ENCODE data around the gene HMGXB3. TPM values are rescaled to one million over a fixed set of nuclear protein-coding genes. Genes with fewer than 3 reads are reported as not detected.

The HMGXB3 gene
- total and polyA plus RNA-seq, 4 experiments from 2014 or later = 8.5 to 35.4 (median 25.0) TPM

DNA sequence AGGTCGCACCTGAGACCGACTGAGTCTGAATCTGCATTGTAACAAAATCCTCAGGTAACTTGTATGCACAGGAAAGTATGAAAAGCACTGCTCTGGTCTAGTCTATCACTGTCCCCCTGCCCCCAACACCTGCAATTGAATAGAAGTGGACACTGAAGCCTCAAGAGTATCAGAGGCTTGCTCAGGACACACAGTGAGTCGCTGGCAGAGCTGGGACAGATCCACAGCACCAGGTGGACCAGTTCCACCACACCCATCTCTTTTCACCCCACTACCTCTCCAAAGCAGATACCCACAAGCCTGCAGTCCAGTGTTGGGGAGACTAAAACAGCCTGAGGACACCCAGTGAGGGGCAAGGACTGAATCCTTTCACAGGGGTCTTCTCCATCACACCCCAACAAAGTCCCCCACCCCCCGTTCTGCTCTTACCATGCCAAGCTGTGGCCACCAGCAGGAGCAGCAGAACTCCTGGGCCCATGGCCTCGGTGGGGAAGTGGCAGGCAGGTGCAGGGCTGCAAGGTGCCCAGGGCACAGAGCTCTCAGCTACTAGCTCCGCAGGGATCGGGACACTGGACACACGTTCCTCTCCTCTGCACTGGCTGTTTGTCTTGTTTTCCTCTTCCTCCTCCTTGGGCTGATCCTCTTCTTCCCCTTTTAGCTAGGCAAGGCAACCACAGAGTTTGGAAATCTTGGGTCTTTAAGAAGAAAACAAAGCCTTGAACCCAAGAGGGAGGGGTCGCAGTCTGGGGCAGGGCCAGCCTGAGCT, 85.6 kb downstream of the HMGXB3 start, which contains the start of gene CSF1R:
Gene CSF1R (minus strand): TSS at position 605 of the 766 bp plus-strand sequence. CDS start 127 bp downstream, at position 478.
- Histone ChIP-seq H3K27ac (ENCODE audit: low read depth, low read length) (no peak within 1 kb of the TSS), H3K4me1 (ENCODE audit: insufficient read depth, low read length) (no peaks in the 10 kb centered on the region), H3K36me3 (ENCODE audit: insufficient read depth, low read length) (no peaks in the 10 kb centered on the region), H3K27me3 (ENCODE audit: insufficient read depth, low read length) (peaks cover 12% of the 10 kb centered on the region), H3K9me3 (ENCODE audit: control insufficient read depth in 1 of 2, low read length in 2 of 2) (no peaks in the 10 kb centered on the region), H3K4me3 (ENCODE audit: low read length in 2 of 2) (no peak within 1 kb of the TSS)
- H3K4me1 Mint-ChIP-seq = peaks cover 0 to 2% (median 0%) of the 10 kb centered on the region in 4 donors
- H3K36me3 Mint-ChIP-seq = no peaks in the 10 kb centered on the region
- H3K27me3 Mint-ChIP-seq = peaks cover 30 to 44% of the 10 kb centered on the region in 2 donors
- CTCF ChIA-PET (ENCODE audit: partially characterized antibody) = no interaction called here
- no peak within 1 kb of the TSS for H3K27ac Mint-ChIP-seq
- DNase-seq = no peak
- H3K9me3 Mint-ChIP-seq = peaks cover 0 to 3% (median 0%) of the 10 kb centered on the region in 8 donors
- intact Hi-C loops (cut with micrococcal nuclease) = no loop called here
- H3K4me3 Mint-ChIP-seq = no peak within 1 kb of the TSS
- POLR2A ChIA-PET (ENCODE audit: partially characterized antibody) = no interaction called here

GRCh38 chr5:150092159-150092787, 91.7 kb downstream of the HMGXB3 start:
- POLR2A ChIA-PET (ENCODE audit: partially characterized antibody) = no interaction called here
- H3K36me3 ChIP-seq (ENCODE audit: insufficient read depth, low read length) = no peaks in the 10 kb centered on the region
- CTCF ChIA-PET (ENCODE audit: partially characterized antibody) = no interaction called here
- H3K4me1 Mint-ChIP-seq = peaks cover 0 to 1% (median 0%) of the 10 kb centered on the region in 4 donors
- no peaks in the 10 kb centered on the region for H3K36me3 Mint-ChIP-seq
- intact Hi-C loops (cut with micrococcal nuclease) = no loop called here
- no peaks in the 10 kb centered on the region for H3K27me3 ChIP-seq (ENCODE audit: insufficient read depth, low read length)
- H3K4me1 ChIP-seq (ENCODE audit: insufficient read depth, low read length) = no peaks in the 10 kb centered on the region
- H3K4me3 Mint-ChIP-seq = no peak overlapping the region
- no peaks in the 10 kb centered on the region for H3K9me3 ChIP-seq (ENCODE audit: control insufficient read depth in 1 of 2, low read length in 2 of 2)
- H3K9me3 Mint-ChIP-seq = peaks cover 0 to 4% (median 0%) of the 10 kb centered on the region in 8 donors
- H3K27ac Mint-ChIP-seq = no peak overlapping the region
- no peak overlapping the region for H3K27ac ChIP-seq (ENCODE audit: low read depth, low read length)
- DNase-seq = no peak
- peaks cover 20 to 21% of the 10 kb centered on the region in 2 donors for H3K27me3 Mint-ChIP-seq
- no peak overlapping the region for H3K4me3 ChIP-seq (ENCODE audit: low read length in 2 of 2)

DNA sequence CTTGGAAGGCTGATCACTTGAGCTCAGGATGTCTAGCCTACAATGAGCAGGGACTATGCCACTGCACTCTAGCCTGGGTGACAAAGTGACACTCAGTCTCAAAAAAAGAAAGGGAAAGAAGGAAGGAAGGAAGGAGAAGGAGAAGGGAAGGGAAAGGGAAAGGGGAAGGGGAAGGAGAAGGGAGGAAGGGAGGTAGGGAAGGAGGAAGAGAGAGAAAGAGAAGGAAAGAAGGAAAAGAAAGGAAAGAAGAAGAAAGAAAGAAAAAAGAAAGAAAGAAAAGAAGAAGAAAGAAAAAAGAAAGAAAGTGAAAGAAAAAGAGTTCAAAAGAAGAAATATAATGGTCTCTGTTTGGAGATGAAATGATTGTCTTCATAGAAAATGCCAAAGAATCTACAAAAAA, 96.6 kb downstream of the HMGXB3 start:
- Mint-ChIP-seq H3K36me3 (no peaks in the 10 kb centered on the region), H3K4me1 (peaks cover 0 to 1% (median 0%) of the 10 kb centered on the region in 4 donors), H3K27ac (no peak overlapping the region), H3K4me3 (no peak overlapping the region), H3K27me3 (peaks cover 4 to 7% of the 10 kb centered on the region in 2 donors), H3K9me3 (peaks cover 0 to 2% (median 0%) of the 10 kb centered on the region in 8 donors)
- intact Hi-C loops (cut with micrococcal nuclease) = no loop called here
- no peak overlapping the region for H3K27ac ChIP-seq (ENCODE audit: low read depth, low read length)
- H3K36me3 ChIP-seq (ENCODE audit: insufficient read depth, low read length) = no peaks in the 10 kb centered on the region
- DNase-seq = no peak
- ChIA-PET CTCF (ENCODE audit: partially characterized antibody) (no interaction called here), POLR2A (ENCODE audit: partially characterized antibody) (no interaction called here)
- no peaks in the 10 kb centered on the region for H3K27me3 ChIP-seq (ENCODE audit: insufficient read depth, low read length)
- H3K9me3 ChIP-seq (ENCODE audit: control insufficient read depth in 1 of 2, low read length in 2 of 2) = no peaks in the 10 kb centered on the region
- H3K4me3 ChIP-seq (ENCODE audit: low read length in 2 of 2) = no peak overlapping the region
- H3K4me1 ChIP-seq (ENCODE audit: insufficient read depth, low read length) = no peaks in the 10 kb centered on the region

- Mint-ChIP-seq H3K27me3 (peaks cover 0 to 4% of the 10 kb centered on the region in 2 donors), H3K4me1 (peaks cover 0 to 1% (median 0%) of the 10 kb centered on the region in 4 donors), H3K4me3 (no peak overlapping the region), H3K27ac (no peak overlapping the region), H3K9me3 (no peaks in the 10 kb centered on the region), H3K36me3 (no peaks in the 10 kb centered on the region)
- CTCF ChIA-PET (ENCODE audit: partially characterized antibody) = no interaction called here
- DNase-seq = no peak
- POLR2A ChIA-PET (ENCODE audit: partially characterized antibody) = no interaction called here
- H3K9me3 ChIP-seq (ENCODE audit: control insufficient read depth in 1 of 2, low read length in 2 of 2) = no peaks in the 10 kb centered on the region
- H3K36me3 ChIP-seq (ENCODE audit: insufficient read depth, low read length) = no peaks in the 10 kb centered on the region
- no peak overlapping the region for H3K4me3 ChIP-seq (ENCODE audit: low read length in 2 of 2)
- intact Hi-C loops (cut with micrococcal nuclease) = no loop called here
- no peak overlapping the region for H3K27ac ChIP-seq (ENCODE audit: low read depth, low read length)
- H3K4me1 ChIP-seq (ENCODE audit: insufficient read depth, low read length) = no peaks in the 10 kb centered on the region
- no peaks in the 10 kb centered on the region for H3K27me3 ChIP-seq (ENCODE audit: insufficient read depth, low read length)
Measured at GRCh38 chr5:150101023-150101422, 100.5 kb downstream of the HMGXB3 start.

Other genes starting within 250 kb of the HMGXB3 start
- gene PDE6A, start 55.9 kb upstream of the HMGXB3 start, total RNA-seq = not detected
- not detected for gene PDE6A, start 55.9 kb upstream of the HMGXB3 start, polyA plus RNA-seq
- 10 to 100 TPM; 14.2 to 14.3 TPM for gene SLC26A2, start 40.0 kb upstream of the HMGXB3 start, total RNA-seq
- 1 to 10 TPM; 1.4 to 4.0 TPM for gene SLC26A2, start 40.0 kb upstream of the HMGXB3 start, polyA plus RNA-seq
- 1 to 10 TPM; 5.8 to 6.8 TPM for gene TIGD6, start 85 bp upstream of the HMGXB3 start, total RNA-seq
- 1 to 10 TPM; 1.3 TPM for gene TIGD6, start 85 bp upstream of the HMGXB3 start, polyA plus RNA-seq
- 1 to 10 TPM; 2.4 to 2.9 TPM for gene CSF1R, start 85.8 kb downstream of the HMGXB3 start, total RNA-seq
- under 1 TPM; 0.04 to 0.23 TPM for gene CSF1R, start 85.8 kb downstream of the HMGXB3 start, polyA plus RNA-seq
- gene PDGFRB, start 155.1 kb downstream of the HMGXB3 start, total RNA-seq = not detected
- gene PDGFRB, start 155.1 kb downstream of the HMGXB3 start, polyA plus RNA-seq = not detected
- gene CDX1, start 166.0 kb downstream of the HMGXB3 start, total RNA-seq = not detected
- not detected for gene CDX1, start 166.0 kb downstream of the HMGXB3 start, polyA plus RNA-seq
- not detected for gene SLC6A7, start 189.3 kb downstream of the HMGXB3 start, total RNA-seq
- gene SLC6A7, start 189.3 kb downstream of the HMGXB3 start, polyA plus RNA-seq = not detected

Measured in CD4-positive, alpha-beta memory T cell (primary cell).